PC-3 (cell line): Measurements from ENCODE around the gene SAMHD1.

Experiments used
- EZH2 ChIP-seq: fragments of 300-600 bp; sonication (generic); IDR thresholded peaks from one replicate; pipeline ENCODE4 v1.6.1; 2017; ENCODE audit warnings: antibody characterized with exemption, mild to moderate bottlenecking, low read length; ENCODE audit not compliant: unreplicated experiment
- TF ChIP-seq, protein P1 (sequence below): fragments of 300-600 bp; sonication (generic); conservative IDR thresholded peaks from 2 replicates; pipeline ENCODE4 v1.5.1; 2017; ENCODE audit warnings: antibody characterized with exemption, low read depth, mild to moderate bottlenecking, low read length

DNA sequence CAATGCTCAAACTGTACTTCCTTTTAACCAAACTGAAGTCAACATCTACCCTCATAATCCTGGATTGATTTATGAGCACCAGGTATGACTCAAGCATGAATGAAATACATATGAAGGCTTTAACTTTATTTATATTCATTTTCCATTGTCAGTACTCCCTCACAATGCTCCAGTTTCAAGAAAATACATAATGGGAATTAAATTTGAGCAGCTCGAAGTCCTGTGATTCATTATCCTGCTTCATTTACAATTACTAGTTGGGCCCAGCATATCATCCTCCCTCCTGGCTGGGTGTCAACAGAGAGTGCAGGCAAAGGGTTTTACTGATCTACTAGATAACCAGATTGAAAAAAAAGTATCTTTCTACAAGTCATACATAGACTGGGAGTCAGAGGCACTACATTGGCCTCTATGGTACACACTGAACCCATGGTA, 10.1 kb downstream of the SAMHD1 start:
- TF ChIP-seq, protein P1, sequence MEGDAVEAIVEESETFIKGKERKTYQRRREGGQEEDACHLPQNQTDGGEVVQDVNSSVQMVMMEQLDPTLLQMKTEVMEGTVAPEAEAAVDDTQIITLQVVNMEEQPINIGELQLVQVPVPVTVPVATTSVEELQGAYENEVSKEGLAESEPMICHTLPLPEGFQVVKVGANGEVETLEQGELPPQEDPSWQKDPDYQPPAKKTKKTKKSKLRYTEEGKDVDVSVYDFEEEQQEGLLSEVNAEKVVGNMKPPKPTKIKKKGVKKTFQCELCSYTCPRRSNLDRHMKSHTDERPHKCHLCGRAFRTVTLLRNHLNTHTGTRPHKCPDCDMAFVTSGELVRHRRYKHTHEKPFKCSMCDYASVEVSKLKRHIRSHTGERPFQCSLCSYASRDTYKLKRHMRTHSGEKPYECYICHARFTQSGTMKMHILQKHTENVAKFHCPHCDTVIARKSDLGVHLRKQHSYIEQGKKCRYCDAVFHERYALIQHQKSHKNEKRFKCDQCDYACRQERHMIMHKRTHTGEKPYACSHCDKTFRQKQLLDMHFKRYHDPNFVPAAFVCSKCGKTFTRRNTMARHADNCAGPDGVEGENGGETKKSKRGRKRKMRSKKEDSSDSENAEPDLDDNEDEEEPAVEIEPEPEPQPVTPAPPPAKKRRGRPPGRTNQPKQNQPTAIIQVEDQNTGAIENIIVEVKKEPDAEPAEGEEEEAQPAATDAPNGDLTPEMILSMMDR, result no peak
- TF ChIP-seq EZH2, result no peak
